Hepatocyte (in vitro differentiated cells): ENCODE measurements around the gene PRKACG. TPM values are rescaled to one million over a fixed set of nuclear protein-coding genes. Genes with fewer than 3 reads are reported as not detected.
A peak's percentile ranks its signal among the peaks of the same experiment; 100 is the strongest.

Experiments used
- DNase-seq: peaks from one replicate; pipeline ENCODE4 v3.0.0-alpha.2; 2016; ENCODE audit warnings: low spot score
- H2AFZ ChIP-seq: fragments of 200-600 bp; sonication (generic); 2 replicates; pipeline ENCODE4 v1.6.0; 2016; ENCODE audit warnings: antibody characterized with exemption, mild to moderate bottlenecking
- H3K27ac ChIP-seq: fragments of 200-600 bp; sonication (generic); 2 replicates; pipeline ENCODE4 v1.5.1; 2016; ENCODE audit warnings: mild to moderate bottlenecking
- H3K27me3 ChIP-seq: fragments of 200-600 bp; sonication (generic); 2 replicates; pipeline ENCODE4 v1.6.1; 2016
- H3K36me3 ChIP-seq: fragments of 200-600 bp; sonication (generic); replicated peaks from 2 replicates; pipeline ENCODE4 v1.5.1; 2016; ENCODE audit warnings: low read depth; ENCODE audit not compliant: insufficient read depth
- H3K4me1 ChIP-seq: fragments of 200-600 bp; sonication (generic); 2 replicates; pipeline ENCODE4 v1.5.1; 2016; ENCODE audit warnings: mild to moderate bottlenecking, moderate library complexity; ENCODE audit not compliant: insufficient read depth
- H3K4me2 ChIP-seq: fragments of 200-600 bp; sonication (generic); 2 replicates; pipeline ENCODE4 v1.6.0; 2016
- H3K4me3 ChIP-seq: fragments of 200-600 bp; sonication (generic); 2 replicates; pipeline ENCODE4 v1.5.1; 2016; ENCODE audit warnings: mild to moderate bottlenecking
- H3K79me2 ChIP-seq: fragments of 200-600 bp; sonication (generic); 2 replicates; pipeline ENCODE4 v1.6.0; 2017; ENCODE audit warnings: mild to moderate bottlenecking
- H3K9me2 ChIP-seq: fragments of 200-600 bp; sonication (generic); replicated peaks from 2 replicates; pipeline ENCODE4 v1.6.0; 2017; ENCODE audit warnings: mild to moderate bottlenecking; ENCODE audit not compliant: insufficient read depth
- H3K9me3 ChIP-seq: fragments of 200-600 bp; sonication (generic); 2 replicates; pipeline ENCODE4 v1.5.1; 2016; ENCODE audit warnings: low read depth, mild to moderate bottlenecking
- H4K20me1 ChIP-seq: fragments of 200-600 bp; sonication (generic); 2 replicates; pipeline ENCODE4 v1.6.0; 2016; ENCODE audit warnings: mild to moderate bottlenecking; ENCODE audit not compliant: insufficient read depth, poor library complexity, severe bottlenecking
- CTCF ChIP-seq: fragments of 200-600 bp; sonication (generic); IDR thresholded peaks from 2 replicates; pipeline ENCODE4 v1.5.1; 2016; ENCODE audit warnings: antibody characterized with exemption, mild to moderate bottlenecking; ENCODE audit not compliant: poor library complexity
- EZH2 ChIP-seq: fragments of 200-600 bp; sonication (generic); IDR thresholded peaks from 2 replicates; pipeline ENCODE4 v1.6.1; 2016; ENCODE audit warnings: antibody characterized with exemption, mild to moderate bottlenecking, borderline replicate concordance
- EZH2phosphoT487 ChIP-seq: fragments of 200-600 bp; sonication (generic); IDR thresholded peaks from one replicate; pipeline ENCODE4 v1.6.1; 2018; ENCODE audit warnings: antibody characterized with exemption, mild to moderate bottlenecking, low read depth, moderate library complexity; ENCODE audit not compliant: unreplicated experiment, severe bottlenecking
- WGBS: methylation state at CpG from one replicate; pipeline ENCODE4 v1.1.6; 2016; ENCODE audit warnings: low lambda C conversion rate; ENCODE audit errors: missing lambda C conversion rate; 5-methylcytosine and 5-hydroxymethylcytosine counted together
- polyA plus RNA-seq: library from polyadenylated mRNA; unstranded; fragments of >200 nt; fragmentation: Nextera tagmentation; extraction: Ambion mirVana; gene quantifications from 2 replicates; pipeline ENCODE4 v1.2.1, GENCODE V29; 2016
- total RNA-seq: library from RNA; depleted of rRNA; stranded (reverse); fragments of >200 nt; gene quantifications from 2 replicates; pipeline ENCODE4 v1.2.3, GENCODE V29; 2014

Gene PRKACG
- total and polyA plus RNA-seq, 2 experiments from 2014 or later, result not detected

- Histone ChIP-seq H3K4me3 (no peak overlapping the region), H3K9me3 (no peaks in the 10 kb centered on the region), H3K36me3 (no peaks in the 10 kb centered on the region), H3K9me2 (no peaks in the 10 kb centered on the region), H3K79me2 (no peaks in the 10 kb centered on the region), H3K27me3 (no peaks in the 10 kb centered on the region), H3K27ac (no peak overlapping the region), H2AFZ (no peak overlapping the region), H4K20me1 (no peaks in the 10 kb centered on the region), H3K4me1 (peaks cover 27% of the 10 kb centered on the region), H3K4me2 (no peak overlapping the region)
- no peak for TF ChIP-seq EZH2
- no peak for TF ChIP-seq CTCF
- TF ChIP-seq EZH2phosphoT487, result no peak
- WGBS, result 72% methylated on average over 3 of the region's 3 CpGs
- DNase-seq, result no peak
Observed at GRCh38 chr9:68983522-68984424, 30.1 kb downstream of the PRKACG start.

DNA sequence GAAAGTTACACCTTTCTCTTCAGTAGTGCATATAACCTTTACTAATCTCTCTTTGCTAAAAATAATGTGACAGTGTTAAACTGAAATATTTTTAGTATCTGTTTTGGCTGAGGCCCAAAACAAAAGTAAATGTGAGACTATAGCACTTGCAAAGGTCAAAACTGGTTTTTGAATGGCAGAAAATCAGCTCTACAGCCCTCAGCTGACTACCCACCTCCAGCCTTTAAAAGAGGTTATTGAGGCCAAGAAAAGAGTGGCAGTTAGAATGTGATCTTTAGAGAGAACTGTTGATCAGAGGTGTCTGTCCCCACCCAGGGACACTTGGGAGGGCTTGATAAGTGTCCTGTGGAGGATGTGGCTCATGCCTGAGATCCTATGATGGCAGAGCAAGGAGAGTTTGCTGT is 30.9 kb downstream of the PRKACG start:
- no peak for TF ChIP-seq CTCF
- TF ChIP-seq EZH2, result no peak
- TF ChIP-seq EZH2phosphoT487, result no peak
- no peak overlapping the region for H3K4me3 ChIP-seq
- H3K4me1 ChIP-seq, result peaks cover 27% of the 10 kb centered on the region
- H3K27ac ChIP-seq, result no peak overlapping the region
- no peaks in the 10 kb centered on the region for H3K9me2 ChIP-seq
- H2AFZ ChIP-seq, result no peak overlapping the region
- H3K36me3 ChIP-seq, result no peaks in the 10 kb centered on the region
- H3K79me2 ChIP-seq, result no peaks in the 10 kb centered on the region
- H3K4me2 ChIP-seq, result no peak overlapping the region
- H4K20me1 ChIP-seq, result no peaks in the 10 kb centered on the region
- no peaks in the 10 kb centered on the region for H3K27me3 ChIP-seq
- no peak for DNase-seq
- H3K9me3 ChIP-seq, result no peaks in the 10 kb centered on the region

DNA sequence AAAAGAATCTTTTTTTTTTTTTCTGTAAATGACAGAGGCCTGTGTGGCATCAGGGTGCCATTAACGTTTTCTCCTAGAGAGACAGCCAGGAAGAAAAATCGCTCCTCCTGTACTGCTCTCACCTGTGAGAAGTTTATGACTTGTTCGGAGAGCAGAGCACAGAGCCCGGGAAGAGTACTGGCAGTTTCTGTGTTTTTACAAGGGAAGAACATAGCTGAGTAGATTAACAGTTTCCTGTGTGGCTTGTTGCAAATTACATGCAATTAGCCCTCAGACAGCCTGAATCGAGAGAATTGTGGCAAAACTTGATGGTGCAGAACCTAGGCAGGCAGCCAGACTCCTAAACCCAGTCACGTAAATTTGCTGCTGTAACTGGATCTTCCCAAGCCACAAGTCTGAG is 32.1 kb downstream of the PRKACG start:
- DNase-seq, result no peak
- TF ChIP-seq CTCF (no peak), EZH2phosphoT487 (no peak), EZH2 (no peak)
- no peak overlapping the region for H3K4me3 ChIP-seq
- H3K9me3 ChIP-seq, result no peaks in the 10 kb centered on the region
- WGBS, result 28% methylated on average over 6 of the region's 6 CpGs
- no peaks in the 10 kb centered on the region for H3K79me2 ChIP-seq
- H3K4me2 ChIP-seq, result peak overlapping the region; percentile 21
- no peaks in the 10 kb centered on the region for H3K9me2 ChIP-seq
- no peaks in the 10 kb centered on the region for H4K20me1 ChIP-seq
- peak overlapping the region; percentile 2 for H3K27ac ChIP-seq
- no peaks in the 10 kb centered on the region for H3K27me3 ChIP-seq
- no peaks in the 10 kb centered on the region for H3K36me3 ChIP-seq
- no peak overlapping the region for H2AFZ ChIP-seq
- peaks cover 27% of the 10 kb centered on the region for H3K4me1 ChIP-seq
